ENCODE measurements around the gene RNF175. TPM values are rescaled to one million over a fixed set of nuclear protein-coding genes. Genes with fewer than 3 reads are reported as not detected.
A peak's percentile ranks its signal among the peaks of the same experiment; 100 is the strongest.

RNF175 gene
- under 1 TPM in 1 of 2 donors, not detected in 1; 0.52 TPM for total RNA-seq
- long read RNA-seq, donor 1, partial matches to known transcripts, result 0 of 2 reads
- long read RNA-seq, donor 1, other reads (novel, unspliced or antisense), result 2 of 2 reads
- long read RNA-seq, donor 2, partial matches to known transcripts, result 0 of 4 reads
- long read RNA-seq, donor 2, other reads (novel, unspliced or antisense), result 3 of 4 reads

DNA sequence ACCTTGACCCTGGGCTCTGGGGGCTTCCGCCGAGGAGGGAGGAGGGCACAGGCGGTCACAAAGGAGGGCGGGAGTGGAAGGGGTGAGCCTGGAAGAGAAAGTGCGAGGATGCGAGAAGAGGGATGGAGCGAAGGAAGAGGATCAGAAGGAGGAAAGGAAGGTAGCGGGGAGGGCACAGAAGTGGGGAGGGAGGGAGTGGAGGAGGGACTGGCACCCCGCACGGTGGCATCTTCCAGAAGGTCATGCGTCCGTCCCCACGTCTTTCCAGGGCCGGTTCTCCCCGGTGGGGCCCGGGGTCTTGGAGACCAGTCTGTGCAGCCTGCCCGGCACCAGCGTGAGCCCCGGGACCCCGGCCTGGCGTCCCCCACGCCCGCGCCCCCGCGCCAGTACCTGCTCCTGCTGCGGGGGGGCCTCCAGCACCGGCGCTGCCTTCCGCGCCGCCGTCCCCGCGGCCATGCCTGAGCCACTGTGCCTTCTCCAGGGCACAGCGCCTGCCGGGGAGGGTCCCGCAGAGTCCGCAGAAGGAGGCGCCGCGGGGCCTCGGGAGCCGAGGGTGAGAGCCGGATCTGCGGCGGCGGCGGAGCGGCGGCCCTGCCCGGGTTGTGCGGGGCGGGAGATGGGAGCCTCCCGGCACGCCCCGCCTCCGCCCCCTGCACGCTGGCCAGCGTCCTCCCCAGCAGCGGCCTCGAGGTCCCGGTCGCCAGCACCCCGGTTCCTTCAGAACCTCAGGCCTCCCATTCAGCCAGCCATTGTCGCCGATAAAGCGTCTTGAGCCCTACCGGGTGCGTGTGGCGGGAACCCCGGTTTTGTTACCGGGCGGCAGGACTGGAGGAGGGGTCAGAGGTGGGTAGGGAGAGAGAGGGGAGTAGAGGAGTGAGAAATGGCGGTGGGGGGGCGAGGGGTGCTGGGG is at the start of gene RNF175:
TSS of gene RNF175 (minus strand) at position 618 of the 910 bp plus-strand sequence. CDS start at position 456, 162 bp downstream.
- intact Hi-C loops (cut with DNase I), result no loop called here

DNA sequence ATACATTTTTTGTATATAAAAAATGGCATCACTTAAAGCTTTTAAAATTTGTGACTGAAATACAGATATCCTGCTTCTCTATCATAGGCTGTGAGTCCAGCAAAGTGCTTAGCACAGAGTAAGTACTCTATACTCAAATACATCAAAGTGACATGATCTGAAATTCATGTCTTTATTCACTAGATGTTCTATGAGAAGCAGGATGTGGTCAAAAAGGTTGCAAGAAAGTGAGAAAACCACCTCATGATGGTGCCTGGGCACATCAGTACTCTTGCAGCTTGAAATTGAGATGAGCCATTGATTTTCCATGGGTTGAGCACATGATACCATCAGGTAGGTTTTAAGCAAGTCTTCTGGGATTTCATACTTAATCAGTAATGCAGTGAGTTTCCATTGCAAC is 49.5 kb upstream of the RNF175 start:
- intact Hi-C loops (cut with DNase I), result no loop called here
- no peak for DNase-seq (ENCODE audit: low spot score)

More for the DNA sequence above, at the start of gene RNF175:
- DNase-seq (ENCODE audit: low spot score), result no peak

DNA sequence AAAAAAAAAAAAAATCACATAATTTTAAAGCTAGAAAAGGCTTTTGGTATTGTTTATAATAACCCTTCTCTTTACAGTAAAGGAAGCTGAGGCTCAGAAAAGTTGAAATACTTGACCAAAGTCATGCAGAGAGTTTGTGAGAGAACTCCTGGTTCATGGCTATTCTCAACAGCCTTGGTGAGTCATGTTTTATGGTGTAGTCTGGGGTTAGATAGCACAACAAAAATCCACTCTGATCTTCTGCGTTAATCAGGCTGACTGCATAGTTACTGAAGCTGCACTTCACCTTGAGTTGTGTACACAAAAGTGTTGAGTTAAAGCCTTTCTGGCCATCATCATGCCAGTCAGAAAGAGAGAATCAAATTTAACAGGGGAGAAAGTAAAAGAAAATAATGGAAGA is 48.4 kb upstream of the RNF175 start:
- DNase-seq (ENCODE audit: low spot score), result no peak
- intact Hi-C loops (cut with DNase I), result no loop called here

DNA sequence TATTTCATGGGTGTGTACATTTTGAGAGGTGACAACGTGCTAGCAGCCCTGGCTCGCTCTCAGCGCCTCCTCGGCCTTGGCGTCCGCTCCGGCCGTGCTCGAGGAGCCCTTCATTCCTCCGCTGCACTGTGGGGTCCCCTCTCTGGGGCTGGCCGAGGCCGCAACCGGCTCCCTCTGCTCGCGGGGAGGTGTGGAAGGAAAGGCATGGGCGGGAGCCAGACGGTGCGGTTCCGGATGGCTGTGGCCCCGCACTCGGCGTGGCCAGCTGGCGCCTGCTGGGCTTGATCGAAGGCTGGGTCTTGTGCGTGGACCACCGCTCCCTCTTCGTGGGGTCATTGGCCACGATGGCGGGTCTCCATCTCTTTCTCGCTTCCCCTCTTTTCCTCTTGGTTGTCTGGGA is 46.2 kb upstream of the RNF175 start:
- intact Hi-C loops (cut with DNase I), result no loop called here
- DNase-seq (ENCODE audit: low spot score), result no peak

DNA sequence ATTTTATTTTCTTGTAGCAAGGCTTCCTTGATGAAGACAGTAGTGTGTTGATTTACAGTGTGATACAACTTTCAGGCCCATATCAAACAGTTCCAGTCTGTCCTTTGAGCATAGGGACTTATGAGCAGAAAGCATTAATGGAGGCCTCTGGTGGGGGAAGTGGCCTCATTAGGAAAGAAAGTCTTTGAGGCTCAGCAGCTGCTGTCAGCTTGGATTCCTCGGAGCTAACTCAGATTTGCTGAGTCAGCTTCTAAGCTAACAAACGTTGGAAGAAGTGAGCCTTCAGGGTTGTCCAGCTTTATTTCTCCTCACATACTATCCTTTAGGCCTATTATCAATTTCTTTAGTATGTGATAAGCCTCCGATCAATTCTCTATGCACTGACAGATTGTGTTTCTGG is 44.9 kb upstream of the RNF175 start:
- intact Hi-C loops (cut with DNase I), result no loop called here

DNA sequence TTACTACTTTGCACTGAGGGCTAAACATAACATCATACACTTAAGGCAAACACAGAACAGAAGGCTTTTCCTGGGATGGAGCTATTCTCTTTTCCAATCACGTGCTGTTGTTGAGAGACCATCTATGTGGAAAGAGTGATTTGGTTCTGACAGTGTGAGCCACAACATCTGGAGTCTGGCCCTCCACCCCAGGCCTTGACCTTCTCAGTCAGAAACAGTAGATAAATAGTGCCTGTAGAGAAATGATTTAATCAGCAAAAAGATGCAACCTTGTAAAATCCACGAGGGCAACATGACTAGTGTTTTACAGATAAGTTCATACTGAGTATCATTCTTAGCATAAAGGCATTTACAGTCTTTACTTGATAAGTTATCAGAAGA is 39.9 kb upstream of the RNF175 start:
- no peak for DNase-seq (ENCODE audit: low spot score)
- intact Hi-C loops (cut with DNase I), result no loop called here

More for the DNA sequence above, 44.9 kb upstream of the RNF175 start:
- DNase-seq (ENCODE audit: low spot score), result no peak

DNA sequence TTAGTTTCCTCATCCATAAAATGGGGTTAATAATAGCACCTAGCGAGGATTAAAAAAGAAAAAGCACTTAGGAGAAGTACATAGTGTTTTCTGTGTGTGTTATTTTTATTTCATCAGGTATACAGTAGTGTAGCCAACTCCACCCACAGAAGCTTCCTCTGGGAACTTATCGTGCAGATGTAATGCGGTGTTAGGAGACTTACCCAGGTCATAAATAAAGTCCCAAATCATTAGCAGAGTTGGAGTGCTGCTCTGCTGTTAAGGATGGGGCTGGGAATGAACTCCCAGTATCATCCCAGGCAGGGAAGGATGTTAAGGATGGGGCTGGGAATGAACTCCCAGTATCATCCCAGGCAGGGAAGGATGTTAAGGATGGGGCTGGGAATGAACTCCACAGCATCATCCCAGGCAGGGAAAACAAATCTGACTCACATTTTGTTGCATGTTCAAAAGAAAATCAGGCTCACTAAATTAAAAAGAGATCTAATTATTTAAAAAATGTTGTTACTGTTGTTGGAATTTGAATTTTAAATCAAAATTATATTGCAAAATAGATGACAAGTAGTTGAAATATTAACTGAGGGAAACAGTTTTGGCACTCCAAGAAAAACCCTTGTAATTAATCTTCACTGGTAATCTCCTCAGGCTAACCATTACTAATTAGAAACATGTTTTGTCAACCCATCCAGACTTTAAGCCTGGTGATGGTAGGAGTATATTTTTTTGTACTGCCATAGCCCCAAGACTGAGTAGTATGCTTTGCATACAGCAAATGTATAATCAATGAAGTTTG is 39.3 kb upstream of the RNF175 start:
- intact Hi-C loops (cut with DNase I), result no loop called here
- no peak for DNase-seq (ENCODE audit: low spot score)

DNA sequence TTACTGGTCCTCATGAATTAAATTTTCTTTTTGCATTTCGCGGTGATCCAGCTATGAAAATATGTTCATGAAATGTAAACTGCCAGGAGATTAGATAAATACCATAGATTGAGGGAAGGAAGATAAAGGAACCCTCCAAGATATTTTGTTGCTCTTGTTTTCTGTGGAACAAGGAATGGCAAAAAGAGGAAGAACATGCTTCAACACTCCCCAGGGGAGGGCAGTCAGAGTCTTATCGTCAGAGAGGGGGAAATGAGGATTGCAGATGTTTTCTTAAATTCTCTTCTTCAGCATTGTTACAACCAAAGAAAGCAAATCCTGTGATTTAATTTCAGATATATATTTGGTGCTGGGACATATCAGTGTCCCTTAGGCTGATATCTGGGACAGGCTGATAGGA is 38.6 kb upstream of the RNF175 start:
- DNase-seq (ENCODE audit: low spot score), result no peak
- intact Hi-C loops (cut with DNase I), result no loop called here

DNA sequence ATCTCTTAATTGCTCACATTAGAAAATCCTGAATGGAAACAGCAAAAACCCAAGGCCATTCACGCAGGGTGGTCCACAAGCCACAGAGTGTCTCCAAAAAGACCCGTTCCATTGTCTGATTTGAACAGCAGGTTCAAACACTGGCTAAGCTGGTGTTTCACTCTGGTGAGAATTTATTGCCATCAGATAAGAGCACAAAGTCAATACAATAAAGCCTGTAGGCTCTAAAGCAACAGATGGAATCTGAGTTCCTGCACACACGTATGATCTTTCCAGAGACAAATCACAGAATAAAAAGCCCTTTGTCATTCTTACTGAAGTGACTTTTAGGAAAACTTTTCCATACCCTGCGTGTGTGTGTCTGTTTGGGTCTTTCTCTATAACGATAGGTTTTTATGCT is 34.2 kb upstream of the RNF175 start:
- DNase-seq (ENCODE audit: low spot score), result no peak
- intact Hi-C loops (cut with DNase I), result no loop called here

DNA sequence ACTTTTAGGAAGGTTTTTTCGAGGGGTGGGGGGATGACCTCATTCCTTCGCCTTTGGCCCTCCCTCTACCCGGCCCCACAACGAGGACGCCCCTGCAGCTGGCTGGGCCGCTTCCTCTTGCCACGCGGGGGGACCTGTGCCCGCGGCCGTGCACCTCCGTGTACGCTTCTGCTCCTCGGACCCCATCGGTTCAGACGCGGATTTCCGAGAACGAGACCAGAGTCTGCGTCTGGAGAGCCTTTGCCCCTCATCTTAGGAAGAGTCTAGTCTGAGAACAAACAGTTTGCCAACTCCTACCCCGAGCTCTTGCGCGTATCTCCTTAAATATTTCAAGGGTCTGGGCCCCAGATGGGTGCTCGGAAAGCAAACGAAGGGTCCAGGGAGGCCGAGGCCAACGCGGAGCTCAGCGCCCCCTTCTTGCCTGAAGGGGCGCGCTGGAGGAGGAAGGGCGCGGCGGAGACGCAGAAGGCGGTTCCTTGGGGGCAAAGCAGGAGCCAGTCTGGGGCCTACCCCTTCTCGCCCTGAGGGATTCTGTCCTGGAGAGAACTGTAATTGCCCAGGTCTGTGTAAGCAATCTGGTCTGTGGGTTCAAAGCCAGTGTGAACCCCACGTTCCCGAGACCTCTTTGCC is 32.9 kb upstream of the RNF175 start:
- intact Hi-C loops (cut with DNase I), result no loop called here
- DNase-seq (ENCODE audit: low spot score), result no peak

DNA sequence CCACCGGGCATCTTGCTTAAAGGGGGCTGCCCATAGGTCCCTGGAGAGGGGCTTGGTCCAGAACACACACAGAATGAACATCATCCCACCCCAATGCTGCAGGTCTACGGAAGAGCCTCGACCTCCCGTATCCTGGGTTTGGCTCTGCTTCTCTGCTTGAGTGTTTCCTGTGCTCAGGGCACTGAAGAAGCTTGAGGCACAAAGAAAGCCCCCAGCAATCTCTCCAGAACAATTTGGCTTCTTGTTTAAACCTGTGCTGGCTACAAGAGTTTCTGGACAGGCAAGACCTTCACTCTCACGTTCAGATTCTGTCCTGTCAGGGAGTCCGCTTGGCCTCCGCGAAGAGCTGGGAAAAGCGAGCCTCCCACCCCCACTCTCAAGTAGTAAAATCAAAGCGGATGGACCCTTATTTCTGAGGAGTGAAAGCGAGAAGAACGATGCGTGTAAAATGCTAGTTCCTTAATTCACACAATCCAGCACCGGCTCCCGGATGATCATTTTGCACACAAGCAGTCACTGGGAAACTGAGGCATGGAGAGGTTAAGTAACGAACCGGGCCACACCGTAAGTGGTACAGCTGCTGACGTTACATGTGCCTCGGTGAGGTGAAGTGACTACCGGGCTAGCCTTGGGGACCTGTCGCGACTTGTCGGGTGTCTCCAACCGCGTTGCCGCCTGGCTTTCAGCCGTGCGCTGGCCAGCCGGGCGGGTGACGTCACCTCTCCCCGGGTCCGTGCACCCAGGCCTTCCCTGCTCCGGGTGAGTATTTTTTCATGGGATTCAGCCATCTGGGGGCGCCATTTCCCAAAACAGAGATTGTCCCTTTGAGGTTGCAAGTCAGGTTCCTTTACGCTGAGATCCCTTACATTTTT is 32.2 kb upstream of the RNF175 start:
- DNase-seq (ENCODE audit: low spot score), result peak; percentile 86
- intact Hi-C loops (cut with DNase I), result no loop called here

DNA sequence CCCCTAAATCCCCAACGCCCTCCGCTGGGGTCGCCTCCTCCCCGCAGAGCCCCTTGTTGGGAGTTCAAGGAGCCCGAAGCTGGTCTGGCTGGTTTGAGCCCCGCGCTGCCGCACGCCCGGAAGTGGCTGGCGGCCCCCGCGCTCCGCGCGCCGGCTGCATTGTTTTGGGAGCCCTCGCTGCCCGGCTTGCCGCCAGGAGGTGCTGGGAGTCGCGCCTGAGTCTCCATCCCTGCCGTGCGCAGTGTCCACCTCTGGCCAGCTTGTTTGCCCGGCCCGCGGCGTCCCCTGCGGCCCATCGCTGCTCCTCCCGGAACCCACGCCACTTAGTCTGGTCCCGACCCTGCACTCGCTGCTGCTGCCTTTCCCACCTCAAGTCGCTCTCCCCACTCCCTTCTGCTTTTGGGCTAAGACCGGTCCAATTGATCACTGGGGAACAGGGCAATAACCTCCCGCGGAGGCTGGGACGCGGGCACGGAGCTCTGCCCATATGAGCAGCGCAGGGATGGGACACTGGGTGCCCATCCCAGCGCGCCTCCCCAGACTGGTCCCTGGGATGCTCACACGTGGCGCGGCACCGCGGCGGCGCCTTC is 31.2 kb upstream of the RNF175 start:
- peak; percentile 86 for DNase-seq (ENCODE audit: low spot score)
- intact Hi-C loops (cut with DNase I), result no loop called here

DNA sequence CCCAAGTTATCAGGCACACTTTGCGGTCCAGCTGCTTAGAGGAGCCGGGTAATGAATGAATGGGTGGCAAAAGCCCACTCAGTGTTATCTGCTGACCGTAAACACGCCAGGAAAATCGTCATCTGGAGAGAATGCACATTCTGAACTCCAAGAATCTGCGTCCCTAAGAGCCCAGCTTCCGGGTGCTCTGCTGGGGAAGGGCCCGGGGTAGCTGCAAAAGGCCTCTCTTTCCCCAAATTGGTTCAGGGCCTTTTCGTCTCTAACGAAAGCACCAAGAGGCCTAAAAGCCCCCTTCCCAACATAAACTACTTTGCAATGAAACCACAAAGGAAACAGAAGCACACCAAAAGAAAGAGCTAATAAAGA is 30.7 kb upstream of the RNF175 start:
- intact Hi-C loops (cut with DNase I), result no loop called here
- no peak for DNase-seq (ENCODE audit: low spot score)

DNA sequence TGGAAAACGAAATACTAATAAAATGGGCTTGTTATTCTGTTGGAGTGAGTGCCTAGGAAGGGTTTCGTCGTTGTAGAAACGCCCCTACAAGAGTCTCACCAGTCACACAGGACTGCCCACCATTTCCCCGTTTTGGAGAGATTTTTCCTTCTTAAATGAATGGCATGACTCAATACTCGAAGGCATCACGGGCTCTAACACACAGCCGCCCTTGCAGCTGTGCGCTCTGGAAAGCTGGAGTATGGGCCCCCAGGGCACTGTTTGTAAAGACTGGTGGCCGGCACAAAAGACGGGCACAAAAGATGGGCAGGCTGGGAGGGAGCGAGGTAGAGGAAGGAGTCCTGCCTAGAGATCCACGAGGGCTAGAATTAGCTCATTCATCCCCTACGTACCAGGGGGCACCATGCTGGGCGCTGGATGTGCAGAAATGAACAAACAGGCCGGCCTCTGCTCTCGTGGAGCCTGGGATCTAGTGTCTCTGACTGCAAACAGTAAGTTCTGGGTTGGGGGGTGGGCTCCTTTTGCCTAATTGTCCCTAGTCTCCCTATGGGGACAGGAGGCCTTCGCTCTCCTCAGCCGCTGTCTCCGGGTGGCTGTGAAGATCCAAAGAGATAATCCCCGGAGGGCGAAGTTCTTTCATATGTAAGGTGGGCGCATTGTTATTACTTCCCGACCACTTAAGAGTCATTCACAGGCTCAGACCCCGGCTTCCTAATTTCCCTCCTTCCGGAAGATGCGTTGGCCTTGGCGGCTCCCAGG is 30.1 kb upstream of the RNF175 start:
- DNase-seq (ENCODE audit: low spot score), result no peak
- intact Hi-C loops (cut with DNase I), result loop anchor here (10.0 kb wide), 2 partner anchors 525 to 535 kb away; no protein-coding TSS in a partner anchor

DNA sequence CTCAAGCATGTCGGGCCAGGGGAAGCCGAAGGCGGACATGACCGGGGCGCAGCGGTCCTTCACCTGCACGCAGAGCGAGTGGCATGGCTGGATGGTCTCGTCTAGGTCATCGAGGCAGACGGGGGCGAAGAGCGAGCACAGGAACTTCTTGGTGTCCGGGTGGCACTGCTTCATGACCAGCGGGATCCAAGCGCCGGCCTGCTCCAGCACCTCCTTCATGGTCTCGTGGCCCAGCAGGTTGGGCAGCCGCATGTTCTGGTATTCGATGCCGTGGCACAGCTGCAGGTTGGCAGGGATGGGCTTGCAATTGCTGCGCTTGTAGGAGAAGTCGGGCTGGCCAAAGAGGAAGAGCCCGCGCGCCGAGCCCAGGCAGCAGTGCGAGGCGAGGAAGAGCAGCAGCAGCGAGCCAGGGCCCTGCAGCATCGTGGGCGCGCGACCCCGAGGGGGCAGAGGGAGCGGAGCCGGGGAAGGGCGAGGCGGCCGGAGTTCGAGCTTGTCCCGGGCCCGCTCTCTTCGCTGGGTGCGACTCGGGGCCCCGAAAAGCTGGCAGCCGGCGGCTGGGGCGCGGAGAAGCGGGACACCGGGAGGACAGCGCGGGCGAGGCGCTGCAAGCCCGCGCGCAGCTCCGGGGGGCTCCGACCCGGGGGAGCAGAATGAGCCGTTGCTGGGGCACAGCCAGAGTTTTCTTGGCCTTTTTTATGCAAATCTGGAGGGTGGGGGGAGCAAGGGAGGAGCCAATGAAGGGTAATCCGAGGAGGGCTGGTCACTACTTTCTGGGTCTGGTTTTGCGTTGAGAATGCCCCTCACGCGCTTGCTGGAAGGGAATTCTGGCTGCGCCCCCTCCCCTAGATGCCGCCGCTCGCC is 28.8 kb upstream of the RNF175 start, which contains the start of gene SFRP2:
TSS of gene SFRP2 (minus strand) at position 671 of the 864 bp plus-strand sequence. CDS start at position 423, 248 bp downstream.
- DNase-seq (ENCODE audit: low spot score), result no peak
- intact Hi-C loops (cut with DNase I), result loop anchor here (10.0 kb wide), 2 partner anchors 526 to 536 kb away; no protein-coding TSS in a partner anchor

DNA sequence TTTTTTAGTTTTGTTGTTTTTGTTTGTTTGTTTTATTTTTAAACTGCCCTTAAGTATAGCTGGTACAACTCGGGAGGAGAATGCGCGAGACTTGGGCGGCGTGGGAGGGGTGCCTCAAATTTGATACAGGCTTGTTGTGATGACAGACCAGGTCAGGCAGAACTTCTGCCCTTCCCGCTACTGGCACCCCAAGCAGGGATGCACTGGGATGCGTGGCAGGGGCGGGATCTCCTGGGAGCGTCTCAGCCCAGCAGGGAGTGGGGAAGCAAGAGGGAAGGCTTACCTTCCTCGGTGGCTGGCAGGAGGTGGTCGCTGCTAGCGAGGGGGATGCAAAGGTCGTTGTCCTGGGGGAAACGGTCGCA is 28.2 kb upstream of the RNF175 start:
- peak; percentile 85 for DNase-seq (ENCODE audit: low spot score)
- intact Hi-C loops (cut with DNase I), result loop anchor here (10.0 kb wide), 2 partner anchors 527 to 537 kb away; no protein-coding TSS in a partner anchor
